Activated CD8-positive, alpha-beta memory T cell treated with anti-CD3 and anti-CD28 coated beads for 36 hours (primary cell): ENCODE results near the gene MYO1D. TPM values are rescaled to one million over a fixed set of nuclear protein-coding genes. Genes with fewer than 3 reads are reported as not detected.
"Not testable (repeated sequence)": the region's sequence is repeated elsewhere in the genome, so short reads cannot be mapped to it uniquely, and the experiment has no call there.

Source experiments
- CTCF ChIA-PET: fragments of 350-600 bp; sonication (Branson Sonifier 250); formaldehyde crosslinking; loops from one replicate; lab custom pipeline; 2021; ENCODE audit warnings: antibody characterized with exemption; lab: Charles Lee
- POLR2A ChIA-PET: fragments of 350-600 bp; sonication (Branson Sonifier 250); formaldehyde crosslinking; loops from one replicate; lab custom pipeline; 2021; ENCODE audit warnings: antibody characterized with exemption; lab: Charles Lee
- total RNA-seq, 2 experiments: library from RNA; stranded (reverse); gene quantifications; one replicate each; pipeline ENCODE4 v1.2.3, GENCODE V29; 2021

Gene MYO1D
- total RNA-seq, 2 experiments from 2014 or later = 10.5 to 12.5 TPM

- ChIA-PET POLR2A (no interaction called here), CTCF (no interaction called here)
Measured at GRCh38 chr17:32723310-32723955, 153.5 kb downstream of the MYO1D start.

DNA sequence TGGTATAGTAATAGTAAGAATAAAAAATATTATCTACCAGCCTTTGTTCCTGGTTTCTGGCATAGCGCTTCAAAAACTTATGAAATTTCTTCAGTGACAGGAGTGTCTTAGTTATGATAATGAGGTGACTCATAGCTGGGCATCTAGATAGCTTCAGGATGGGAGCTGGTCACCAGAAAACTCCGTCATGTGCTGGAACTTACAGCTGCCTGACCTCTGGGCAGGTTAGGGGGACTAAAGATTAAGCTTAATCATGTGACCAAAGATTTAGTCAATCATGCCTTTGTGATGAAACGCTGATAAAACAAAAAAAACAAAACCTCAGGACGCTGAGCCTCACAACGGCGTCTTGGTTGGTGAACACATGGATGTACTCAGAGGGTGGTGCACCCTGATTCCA, 154.2 kb downstream of the MYO1D start:
- CTCF ChIA-PET = no interaction called here
- POLR2A ChIA-PET = no interaction called here

DNA sequence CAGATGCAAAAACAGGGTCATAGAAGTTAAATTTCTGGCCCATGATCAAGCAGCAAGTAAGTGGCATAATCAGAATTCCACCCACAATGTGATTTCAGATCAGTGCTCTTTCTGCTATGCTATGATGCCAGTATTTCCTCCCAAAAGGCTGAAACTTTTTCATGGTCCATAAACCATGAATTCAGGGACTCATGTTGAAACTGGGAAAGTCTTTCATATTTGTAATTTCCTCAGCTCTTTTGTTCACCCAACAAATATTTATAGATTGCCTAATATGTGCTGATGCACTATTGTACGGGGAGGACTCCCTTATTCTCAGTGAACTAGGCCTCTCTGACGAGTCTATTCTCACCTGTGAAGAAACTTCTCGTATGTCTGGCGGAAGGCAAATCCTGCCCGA, 156.3 kb downstream of the MYO1D start:
- ChIA-PET POLR2A (no interaction called here), CTCF (no interaction called here)

DNA sequence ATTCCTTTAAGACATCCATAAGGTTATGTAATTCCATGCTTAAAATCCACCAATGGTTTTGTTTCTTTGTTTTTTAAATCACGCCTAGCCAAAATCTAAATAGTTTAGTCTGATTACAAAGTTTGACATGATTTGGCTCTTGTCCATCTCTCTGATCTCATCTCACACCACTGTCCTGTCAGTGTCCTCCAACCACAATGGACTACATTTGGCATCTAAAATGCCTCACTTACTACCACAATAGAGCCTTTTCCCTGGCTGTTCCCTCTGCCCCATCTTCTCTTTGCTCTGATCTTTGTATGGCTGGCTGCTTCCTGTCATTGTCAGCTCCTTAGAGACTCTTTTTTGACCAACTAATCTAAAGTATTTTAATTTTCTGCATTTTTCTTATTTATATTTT, 157.2 kb downstream of the MYO1D start:
- CTCF ChIA-PET = interaction anchor here (0.6 kb wide), 1 partner anchor 61 kb away, joined by 3 read pairs; no protein-coding TSS in a partner anchor
- POLR2A ChIA-PET = no interaction called here

DNA sequence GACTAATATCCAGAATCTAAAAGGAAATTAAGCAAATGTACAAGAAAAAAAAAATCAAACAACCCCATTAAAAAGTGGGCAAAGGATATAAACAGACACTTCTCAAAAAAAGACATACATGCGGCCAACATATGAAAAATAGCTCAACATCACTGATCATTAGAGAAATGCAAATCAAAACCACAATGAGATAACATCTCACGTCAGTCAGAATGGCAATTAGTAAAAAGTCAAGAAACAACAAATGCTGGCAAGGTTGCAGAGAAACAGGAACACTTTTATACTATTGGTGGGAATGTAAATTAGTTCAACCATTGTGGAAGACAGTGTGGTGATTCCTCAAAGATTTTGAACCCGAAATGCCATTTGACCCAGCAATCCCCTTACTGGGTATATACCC, 162.0 kb downstream of the MYO1D start:
- CTCF ChIA-PET, POLR2A ChIA-PET: not testable (repeated sequence)

DNA sequence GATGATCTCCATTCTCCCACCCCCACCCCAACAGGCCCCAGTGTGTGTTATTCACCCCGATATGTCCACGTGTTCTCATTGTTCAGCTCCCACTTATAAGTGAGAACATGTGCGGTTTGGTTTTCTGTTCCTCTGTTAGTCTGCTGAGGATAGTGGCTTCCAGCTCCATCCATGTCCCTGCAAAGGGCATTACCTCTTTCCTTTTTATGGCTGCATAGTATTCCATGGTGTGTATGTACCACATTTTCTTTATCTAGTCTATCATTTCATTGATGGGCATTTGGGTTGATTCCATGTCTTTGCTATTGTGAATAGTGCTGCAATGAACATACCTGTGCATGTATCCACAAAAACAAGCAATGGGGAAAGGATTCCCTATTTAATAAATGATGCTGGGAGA, 162.7 kb downstream of the MYO1D start:
- CTCF ChIA-PET, POLR2A ChIA-PET: not testable (repeated sequence)

DNA sequence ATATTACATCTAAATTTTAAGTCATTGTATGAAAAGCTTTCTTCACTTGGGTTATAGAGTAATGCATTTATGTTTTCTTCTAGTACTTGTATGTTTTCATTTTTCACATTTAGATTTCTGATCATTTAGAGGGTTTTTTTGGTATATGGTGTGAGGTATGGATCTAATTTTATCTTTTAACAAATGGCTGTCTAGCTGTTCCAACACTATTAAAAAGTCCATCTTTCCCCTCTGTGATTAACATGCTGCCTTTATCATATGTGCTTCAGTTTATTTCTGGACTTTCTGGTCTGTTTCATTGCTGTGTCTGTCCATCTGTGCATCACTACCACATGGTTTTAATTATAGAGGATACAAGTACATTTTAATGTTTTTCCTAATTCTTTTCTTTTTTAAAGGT, 163.8 kb downstream of the MYO1D start:
- POLR2A ChIA-PET = no interaction called here
- CTCF ChIA-PET = no interaction called here

DNA sequence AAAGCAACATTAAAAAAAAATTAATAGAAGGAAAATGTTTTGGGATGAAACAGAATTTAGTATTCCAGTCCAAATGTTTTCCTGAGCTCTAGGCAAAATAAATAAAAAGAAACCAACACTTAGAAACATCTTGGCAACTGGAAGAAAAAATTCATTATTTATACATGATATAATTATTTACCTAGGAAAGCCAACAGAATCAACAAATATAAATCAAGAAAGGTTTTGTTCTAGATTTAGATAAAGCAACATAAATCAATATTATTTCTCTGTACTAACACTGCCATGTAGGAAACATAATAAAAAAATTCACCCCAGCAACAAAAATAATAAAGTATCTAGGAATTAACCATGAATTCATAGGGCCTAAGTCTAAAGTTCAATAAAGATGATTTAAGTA, 167.4 kb downstream of the MYO1D start:
- CTCF ChIA-PET = no interaction called here
- POLR2A ChIA-PET = no interaction called here

DNA sequence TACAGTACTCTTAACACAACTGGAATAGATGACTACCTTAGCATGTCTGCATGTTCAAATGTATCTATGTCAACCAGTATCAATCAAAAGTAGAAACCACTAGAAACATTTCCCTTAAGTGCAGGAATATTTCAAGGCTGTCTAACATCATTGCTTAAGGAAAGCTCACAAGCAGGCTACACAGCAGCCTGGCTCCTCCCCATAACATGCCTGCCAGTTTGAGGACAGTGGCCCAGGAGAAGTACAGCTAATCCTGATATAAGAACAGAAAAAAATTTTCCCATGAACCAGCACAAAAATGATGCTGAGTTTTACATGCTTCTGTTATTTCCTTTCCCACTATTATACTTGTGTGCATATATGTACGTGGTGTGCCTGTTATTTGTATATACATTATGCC, 175.1 kb downstream of the MYO1D start:
- ChIA-PET CTCF (interaction anchor here (1.2 kb wide), 1 partner anchor 29 kb away, joined by 4 read pairs; no protein-coding TSS in a partner anchor), POLR2A (no interaction called here)

DNA sequence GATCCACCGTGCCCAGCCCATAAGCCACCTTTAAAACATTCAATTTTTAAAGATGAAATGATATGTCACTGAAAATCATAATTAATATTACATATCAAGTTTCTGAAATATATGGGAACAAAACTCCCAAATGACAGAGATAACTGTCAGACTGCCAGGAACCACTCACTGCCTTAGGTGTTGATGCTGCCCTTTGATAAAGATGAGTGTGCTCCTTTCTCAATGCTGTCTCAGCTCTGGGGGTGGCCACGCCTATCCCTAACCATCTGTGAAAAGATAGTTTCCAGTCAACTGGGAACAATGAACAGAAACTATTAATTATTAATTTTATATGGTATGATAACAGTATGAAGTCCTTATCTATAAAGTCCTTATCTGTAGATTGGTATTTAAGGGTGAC, 177.7 kb downstream of the MYO1D start:
- ChIA-PET POLR2A (no interaction called here), CTCF (no interaction called here)

- CTCF ChIA-PET = interaction anchor here (0.6 kb wide), 1 partner anchor 101 kb away, joined by 6 read pairs; no protein-coding TSS in a partner anchor
- POLR2A ChIA-PET = no interaction called here
Measured at GRCh38 chr17:32697728-32698625, 178.9 kb downstream of the MYO1D start.

DNA sequence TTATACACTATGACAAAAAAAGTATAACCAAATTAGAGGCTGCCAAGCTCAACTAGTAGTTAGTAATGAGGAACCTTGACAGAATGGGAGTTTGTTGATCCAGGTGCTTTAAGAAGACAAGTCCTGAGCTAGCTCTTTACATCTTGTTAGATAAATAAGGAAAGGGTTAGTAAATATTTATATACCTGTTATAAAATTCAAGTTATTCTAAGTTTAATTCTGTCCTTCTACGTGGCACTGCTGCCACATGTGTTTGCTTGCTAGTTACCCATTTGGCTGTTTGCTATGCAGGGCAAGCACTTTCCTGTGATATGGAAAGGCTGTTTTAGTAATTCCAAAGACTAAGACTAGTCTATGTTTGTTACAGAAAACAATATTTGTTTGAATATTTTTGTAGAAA, 180.5 kb downstream of the MYO1D start:
- POLR2A ChIA-PET = no interaction called here
- CTCF ChIA-PET = interaction anchor here (0.7 kb wide), 1 partner anchor 213 kb away, joined by 3 read pairs; no protein-coding TSS in a partner anchor

DNA sequence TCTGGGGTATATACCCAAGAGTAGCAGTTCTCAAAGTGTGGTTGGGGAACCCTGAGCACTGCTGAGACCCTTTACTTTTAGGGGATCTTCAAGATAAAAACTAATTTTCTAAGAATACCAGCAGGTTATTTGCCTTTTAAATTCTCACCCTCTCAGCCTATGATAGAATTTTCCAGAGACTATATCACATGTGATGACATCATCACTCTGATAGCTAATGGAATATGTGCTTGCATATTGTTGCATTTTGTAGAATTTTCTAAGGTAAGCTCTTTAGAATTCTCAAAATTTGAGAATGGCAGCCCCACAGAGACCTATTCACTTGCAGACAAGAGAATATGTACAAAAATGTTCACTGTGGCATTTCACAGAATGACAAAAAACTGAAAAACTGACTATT, 181.1 kb downstream of the MYO1D start:
- POLR2A ChIA-PET = no interaction called here
- CTCF ChIA-PET = no interaction called here

- CTCF ChIA-PET = no interaction called here
Measured at GRCh38 chr17:32693194-32693897, 183.6 kb downstream of the MYO1D start.

GRCh38 chr17:32692179-32692578, 184.7 kb downstream of the MYO1D start:
- ChIA-PET CTCF (no interaction called here), POLR2A (no interaction called here)

More at GRCh38 chr17:32693194-32693897, 183.6 kb downstream of the MYO1D start:
- POLR2A ChIA-PET = interaction anchor here (0.6 kb wide), 1 partner anchor 10 kb away, joined by 3 read pairs; no protein-coding TSS in a partner anchor

- CTCF ChIA-PET = no interaction called here
- POLR2A ChIA-PET = no interaction called here
Measured at GRCh38 chr17:32689348-32689747, 187.6 kb downstream of the MYO1D start.

DNA sequence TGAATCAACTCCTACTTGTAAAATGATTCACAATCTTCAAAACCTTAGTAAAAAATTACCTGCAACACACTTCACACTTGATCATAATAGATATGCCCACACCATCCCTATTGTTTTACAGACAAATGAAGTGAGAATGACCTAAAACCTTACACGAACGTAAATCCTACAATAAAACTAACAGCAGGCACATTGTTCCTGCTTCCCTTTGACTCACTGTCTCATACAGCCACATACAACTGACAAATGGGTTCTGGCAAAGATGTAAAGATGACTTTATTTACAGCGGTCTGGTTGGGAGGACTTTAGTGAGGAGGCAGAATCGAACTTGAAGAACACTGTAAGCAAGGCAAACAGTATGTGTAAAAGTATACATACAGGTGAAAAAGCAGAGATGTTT, 188.7 kb downstream of the MYO1D start:
- CTCF ChIA-PET = no interaction called here
- POLR2A ChIA-PET = no interaction called here

GRCh38 chr17:32684087-32684958, 192.6 kb downstream of the MYO1D start:
- CTCF ChIA-PET = no interaction called here
- POLR2A ChIA-PET = no interaction called here

DNA sequence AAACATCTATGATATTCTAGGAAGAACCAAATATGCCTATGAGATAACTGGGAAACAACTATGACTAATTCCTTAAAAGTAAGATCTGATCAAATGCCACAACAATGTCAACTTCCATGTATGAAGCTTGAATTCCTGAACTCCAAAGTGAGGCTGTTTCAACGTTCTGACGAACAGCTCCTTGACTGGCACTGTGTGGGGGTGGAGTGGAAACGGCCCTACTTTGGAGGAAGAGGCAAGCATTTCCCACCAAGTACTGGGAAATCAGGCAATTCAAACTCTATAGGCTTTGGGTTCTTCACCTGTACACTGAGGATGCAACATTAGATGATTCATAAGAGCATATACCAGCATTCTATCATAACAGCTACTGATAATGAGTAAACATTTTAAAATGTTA, 203.0 kb downstream of the MYO1D start:
- ChIA-PET CTCF (no interaction called here), POLR2A (no interaction called here)
